Endothelial cell of umbilical vein (primary cell): ENCODE measurements around the gene DCHS2. TPM values are rescaled to one million over a fixed set of nuclear protein-coding genes. Genes with fewer than 3 reads are reported as not detected.

Experiments used
- BruUV-seq: library from RNA; stranded (reverse); fragments of 400-500 nt; replicated peaks from 2 replicates; lab custom pipeline; 2021; lab: Mats Ljungman, UMichigan
- CTCF ChIA-PET: fragments of 300-600, 350-600 bp; sonication (Branson Sonifier 250); formaldehyde crosslinking; loops from one replicate; lab custom pipeline; 2021; ENCODE audit warnings: antibody characterized with exemption, inconsistent platforms; lab: Charles Lee
- POLR2A ChIA-PET: fragments of 300-600, 350-600 bp; sonication (Branson Sonifier 250); formaldehyde crosslinking; loops from one replicate; lab custom pipeline; 2021; ENCODE audit warnings: antibody characterized with exemption, inconsistent platforms; lab: Charles Lee
- DNase-seq: peaks from one replicate; pipeline ENCODE4 v3.0.0-alpha.2; 2011; ENCODE audit warnings: low read depth, low spot score
- FAIRE-seq: peaks from 2 replicates; lab custom pipeline; 2011; peaks lifted over from hg19 to GRCh38; lab: Jason Lieb, UNC
- H2AFZ ChIP-seq: 2 replicates; pipeline ENCODE4 v1.6.0; 2012; ENCODE audit warnings: low read depth, low read length, control low read depth, inconsistent platforms
- H3K27ac ChIP-seq: 2 replicates; pipeline ENCODE4 v1.5.1; 2011; ENCODE audit warnings: low read depth, mild to moderate bottlenecking, control low read depth, low read length, moderate library complexity; ENCODE audit not compliant: insufficient read depth
- H3K27me3 ChIP-seq, 2 experiments: 2 replicates each; pipeline versions ENCODE4 v1.6.0 to v1.6.1; 2011; ENCODE audit warnings: low read length in 2 of 2, mixed read lengths in 1 of 2; ENCODE audit not compliant: control insufficient read depth in 2 of 2, insufficient read depth in 2 of 2
- H3K36me3 ChIP-seq, 2 experiments: 2 replicates in 1 of 2; 3 replicates in 1 of 2; pipeline ENCODE4 v1.5.1; 2011; ENCODE audit warnings: low read length in 2 of 2, mild to moderate bottlenecking in 1 of 2, moderate library complexity in 1 of 2; ENCODE audit not compliant: control insufficient read depth in 2 of 2, insufficient read depth in 2 of 2; ENCODE audit errors: extremely low read depth in 1 of 2
- H3K4me1 ChIP-seq: 3 replicates; pipeline ENCODE4 v1.5.1; 2011; ENCODE audit warnings: mild to moderate bottlenecking, low read length; ENCODE audit not compliant: control insufficient read depth, insufficient read depth; ENCODE audit errors: extremely low read depth
- H3K4me2 ChIP-seq: 2 replicates; pipeline ENCODE4 v1.6.1; 2011; ENCODE audit warnings: low read length, control low read depth, mixed read lengths; ENCODE audit not compliant: insufficient read depth
- H3K4me3 ChIP-seq, 3 experiments: fragments of 200-600 bp in 1 of 3; sonication (generic), shearing (Covaris generic) in 1 of 3; replicated peaks in 1 of 3; 2 replicates each; pipeline ENCODE4 v1.5.1; 2011 to 2016; ENCODE audit warnings: control low read depth in 3 of 3, low read length in 3 of 3, mild to moderate bottlenecking in 2 of 3, inconsistent platforms in 1 of 3, low read depth in 1 of 3, moderate library complexity in 1 of 3; ENCODE audit not compliant: insufficient read depth in 1 of 3
- H3K79me2 ChIP-seq: 2 replicates; pipeline ENCODE4 v1.6.0; 2012; ENCODE audit warnings: low read length, inconsistent platforms; ENCODE audit not compliant: control insufficient read depth, insufficient read depth
- H3K9ac ChIP-seq: replicated peaks from 2 replicates; pipeline ENCODE3; 2011; ENCODE audit warnings: low read length, control low read depth; ENCODE audit not compliant: insufficient read depth; ENCODE audit errors: extremely low read depth
- H3K9me1 ChIP-seq: replicated peaks from 3 replicates; pipeline ENCODE4 v1.6.0; 2011; ENCODE audit warnings: mild to moderate bottlenecking, low read length; ENCODE audit not compliant: control insufficient read depth, insufficient read depth; ENCODE audit errors: extremely low read depth
- H3K9me3 ChIP-seq: replicated peaks from 2 replicates; pipeline ENCODE4 v1.5.1; 2012; ENCODE audit warnings: low read length, inconsistent platforms; ENCODE audit not compliant: control insufficient read depth, insufficient read depth
- H4K20me1 ChIP-seq: replicated peaks from 2 replicates; pipeline ENCODE3; 2011; ENCODE audit warnings: mild to moderate bottlenecking, low read length; ENCODE audit not compliant: control insufficient read depth, insufficient read depth; ENCODE audit errors: extremely low read depth
- EZH2 ChIP-seq: IDR thresholded peaks from 2 replicates; pipeline ENCODE4 v1.6.1; 2012; ENCODE audit warnings: borderline replicate concordance, low read depth, mild to moderate bottlenecking, moderate library complexity, low read length, inconsistent platforms; ENCODE audit not compliant: severe bottlenecking
- FOS ChIP-seq: IDR thresholded peaks from 2 replicates; pipeline ENCODE4 v1.6.1; 2011; ENCODE audit warnings: mild to moderate bottlenecking, low read length, moderate library complexity, borderline replicate concordance; ENCODE audit not compliant: insufficient read depth
- GATA2 ChIP-seq: IDR thresholded peaks from 2 replicates; pipeline ENCODE4 v1.7.0; 2011; ENCODE audit warnings: low read depth, mild to moderate bottlenecking, moderate library complexity, mixed read lengths, low read length; ENCODE audit not compliant: insufficient read length, insufficient read depth
- JUN ChIP-seq: IDR thresholded peaks from 2 replicates; pipeline ENCODE4 v1.6.1; 2011; ENCODE audit warnings: borderline replicate concordance, low read depth; ENCODE audit not compliant: insufficient read length, insufficient read depth
- MAX ChIP-seq: IDR thresholded peaks from 2 replicates; pipeline ENCODE4 v1.6.1; 2011; ENCODE audit not compliant: insufficient read depth, insufficient read length
- MYC ChIP-seq: IDR thresholded peaks from one replicate; pipeline ENCODE4 v1.6.1; 2011; ENCODE audit warnings: mild to moderate bottlenecking, low read depth, low read length
- POLR2A ChIP-seq: IDR thresholded peaks from 2 replicates; pipeline ENCODE4 v1.6.1; 2012; ENCODE audit warnings: low read depth, mild to moderate bottlenecking, control low read depth, low read length
- POLR2AphosphoS5 ChIP-seq: IDR thresholded peaks from 2 replicates; pipeline ENCODE4 v1.6.1; 2012; ENCODE audit warnings: low read depth, mild to moderate bottlenecking, control low read depth, low read length, moderate library complexity; ENCODE audit not compliant: insufficient read depth
- dilution Hi-C: fragments of 300-500 bp; cut with MboI; formaldehyde crosslinking; loops from one replicate; pipeline ENCODE4 v1.15.0; 2019; ENCODE audit warnings: low sequenced_read_pairs; ENCODE audit not compliant: extremely low pct_ligation_motif_present
- intact Hi-C: fragments of 100-400 bp; cut with micrococcal nuclease; formaldehyde crosslinking; loops from one replicate; pipeline ENCODE4 v1.10.0; 2022
- polyA plus RNA-seq, 4 experiments: library from polyadenylated mRNA; depleted of rRNA in 3 of 4; stranded (reverse) in 3 of 4; unstranded in 1 of 4; fragments of >200 nt; gene quantifications; 2 replicates each; pipeline versions ENCODE4 v1.2.1 to v1.2.3, GENCODE V29; 2011 to 2012; ENCODE audit warnings: missing spikeins in 1 of 4
- total RNA-seq: library from RNA; stranded (reverse); gene quantifications from 2 replicates; pipeline ENCODE4 v1.2.3, GENCODE V29; 2021
- TF ChIP-seq, protein P1 (sequence below), 2 donors: IDR thresholded peaks; 1 replicate in 1 of 2; 2 replicates in 1 of 2; pipeline ENCODE4 v1.5.1; 2011; ENCODE audit warnings: low read length in 2 of 2, mild to moderate bottlenecking in 2 of 2, moderate library complexity in 2 of 2, control low read depth in 1 of 2, inconsistent platforms in 1 of 2, low read depth in 1 of 2; ENCODE audit not compliant: insufficient read depth in 1 of 2; ENCODE audit errors: extremely low read depth in 1 of 2

Gene DCHS2
- total and polyA plus RNA-seq, 2 donors (not counting 3 experiments of a cell fraction or from before 2014, with no cell fraction given) = not detected

DNA sequence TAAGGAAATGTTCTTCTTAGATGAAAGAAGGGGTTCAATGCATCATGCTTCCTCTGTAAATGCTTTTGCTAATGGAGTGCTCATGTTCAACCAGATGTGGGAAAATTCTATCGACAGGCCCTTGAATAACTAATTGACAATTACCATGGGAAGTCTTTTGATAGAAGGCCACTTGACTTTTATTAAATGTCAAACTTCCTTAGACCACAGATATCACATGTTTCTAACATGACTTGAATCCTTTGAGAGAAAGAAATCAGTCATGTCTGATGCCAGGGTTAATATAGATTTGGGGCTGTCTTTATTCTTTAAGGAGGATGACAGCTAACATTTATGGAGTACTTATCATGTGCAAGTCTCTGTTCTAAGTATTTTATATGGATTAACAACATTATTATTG, 280.1 kb downstream of the DCHS2 start:
- no peak for FAIRE-seq
- ChIA-PET POLR2A (no interaction called here), CTCF (no interaction called here)
- H3K4me2 ChIP-seq = no peak overlapping the region
- no peaks in the 10 kb centered on the region for H3K27me3 ChIP-seq
- TF ChIP-seq FOS (no peak), POLR2A (no peak), EZH2 (no peak), JUN (no peak), POLR2AphosphoS5 (no peak), MYC (no peak)
- TF ChIP-seq, protein P1, sequence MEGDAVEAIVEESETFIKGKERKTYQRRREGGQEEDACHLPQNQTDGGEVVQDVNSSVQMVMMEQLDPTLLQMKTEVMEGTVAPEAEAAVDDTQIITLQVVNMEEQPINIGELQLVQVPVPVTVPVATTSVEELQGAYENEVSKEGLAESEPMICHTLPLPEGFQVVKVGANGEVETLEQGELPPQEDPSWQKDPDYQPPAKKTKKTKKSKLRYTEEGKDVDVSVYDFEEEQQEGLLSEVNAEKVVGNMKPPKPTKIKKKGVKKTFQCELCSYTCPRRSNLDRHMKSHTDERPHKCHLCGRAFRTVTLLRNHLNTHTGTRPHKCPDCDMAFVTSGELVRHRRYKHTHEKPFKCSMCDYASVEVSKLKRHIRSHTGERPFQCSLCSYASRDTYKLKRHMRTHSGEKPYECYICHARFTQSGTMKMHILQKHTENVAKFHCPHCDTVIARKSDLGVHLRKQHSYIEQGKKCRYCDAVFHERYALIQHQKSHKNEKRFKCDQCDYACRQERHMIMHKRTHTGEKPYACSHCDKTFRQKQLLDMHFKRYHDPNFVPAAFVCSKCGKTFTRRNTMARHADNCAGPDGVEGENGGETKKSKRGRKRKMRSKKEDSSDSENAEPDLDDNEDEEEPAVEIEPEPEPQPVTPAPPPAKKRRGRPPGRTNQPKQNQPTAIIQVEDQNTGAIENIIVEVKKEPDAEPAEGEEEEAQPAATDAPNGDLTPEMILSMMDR (IDR thresholded peaks at IDR 0.05; ENCODE audit: extremely low read depth in 1 of 2, insufficient read depth in 1 of 2, low read depth in 1 of 2, low read length in 2 of 2) = no peak
- dilution Hi-C loops (no loop called here), intact Hi-C loops (no loop called here)
- no peak for DNase-seq
- BruUV-seq = no TSS peak
- H3K9me1 ChIP-seq = no peaks in the 10 kb centered on the region
- H3K79me2 ChIP-seq = no peaks in the 10 kb centered on the region
- H3K4me1 ChIP-seq = no peaks in the 10 kb centered on the region
- no peak overlapping the region for H2AFZ ChIP-seq
- no peak overlapping the region for H3K27ac ChIP-seq
- no peaks in the 10 kb centered on the region for H3K36me3 ChIP-seq
- H3K9me3 ChIP-seq = peaks cover 2% of the 10 kb centered on the region
- H4K20me1 ChIP-seq = no peaks in the 10 kb centered on the region
- no peak overlapping the region for H3K4me3 ChIP-seq
- H3K9ac ChIP-seq = no peak overlapping the region

DNA sequence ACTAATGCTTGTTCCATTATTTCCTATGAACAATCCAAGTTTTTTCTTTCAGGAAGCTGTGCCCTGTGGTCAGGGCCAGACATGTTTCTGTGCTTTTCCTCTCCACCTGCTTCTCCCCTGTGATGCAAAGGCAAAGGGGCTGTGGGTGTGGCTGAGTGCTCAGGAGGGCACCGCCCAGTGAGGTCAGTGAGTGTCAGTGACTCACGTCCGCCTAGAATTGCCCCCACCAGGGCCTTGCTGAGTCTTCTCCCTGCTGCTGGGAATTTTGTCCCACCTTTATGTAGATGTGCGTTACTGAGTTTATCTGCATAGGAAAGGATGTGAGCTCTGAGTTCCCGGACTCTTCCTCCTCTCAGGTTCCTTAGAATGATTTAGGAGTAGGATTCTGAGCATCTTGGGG, 283.2 kb downstream of the DCHS2 start:
- Histone ChIP-seq H2AFZ (no peak overlapping the region), H3K4me1 (no peaks in the 10 kb centered on the region), H3K79me2 (no peaks in the 10 kb centered on the region), H3K4me3 (no peak overlapping the region), H4K20me1 (no peaks in the 10 kb centered on the region), H3K36me3 (no peaks in the 10 kb centered on the region), H3K9me1 (no peaks in the 10 kb centered on the region), H3K4me2 (no peak overlapping the region), H3K27me3 (no peaks in the 10 kb centered on the region), H3K9ac (no peak overlapping the region), H3K27ac (no peak overlapping the region), H3K9me3 (peaks cover 2% of the 10 kb centered on the region)
- intact Hi-C loops = no loop called here
- no TSS peak for BruUV-seq
- POLR2A ChIA-PET = no interaction called here
- dilution Hi-C loops = no loop called here
- no peak for TF ChIP-seq POLR2AphosphoS5
- no peak for TF ChIP-seq MAX
- TF ChIP-seq GATA2 = no peak
- DNase-seq (no peak), FAIRE-seq (no peak)
- CTCF ChIA-PET = no interaction called here
